OCI-LY3 (cell line): ENCODE results near the gene SPDYE1.

Experiments used
- EZH2phosphoT487 ChIP-seq: fragments of 200-600 bp; shearing (Covaris generic); IDR thresholded peaks from 2 replicates; pipeline ENCODE4 v1.6.1; 2018; ENCODE audit warnings: antibody characterized with exemption, mixed run types, low read depth
- TF ChIP-seq, protein P1 (sequence below): fragments of 200-600, 300-600 bp; sonication (generic); IDR thresholded peaks from 2 replicates; pipeline ENCODE4 v1.5.1; 2014; ENCODE audit warnings: antibody characterized with exemption, low read length, low read depth

DNA sequence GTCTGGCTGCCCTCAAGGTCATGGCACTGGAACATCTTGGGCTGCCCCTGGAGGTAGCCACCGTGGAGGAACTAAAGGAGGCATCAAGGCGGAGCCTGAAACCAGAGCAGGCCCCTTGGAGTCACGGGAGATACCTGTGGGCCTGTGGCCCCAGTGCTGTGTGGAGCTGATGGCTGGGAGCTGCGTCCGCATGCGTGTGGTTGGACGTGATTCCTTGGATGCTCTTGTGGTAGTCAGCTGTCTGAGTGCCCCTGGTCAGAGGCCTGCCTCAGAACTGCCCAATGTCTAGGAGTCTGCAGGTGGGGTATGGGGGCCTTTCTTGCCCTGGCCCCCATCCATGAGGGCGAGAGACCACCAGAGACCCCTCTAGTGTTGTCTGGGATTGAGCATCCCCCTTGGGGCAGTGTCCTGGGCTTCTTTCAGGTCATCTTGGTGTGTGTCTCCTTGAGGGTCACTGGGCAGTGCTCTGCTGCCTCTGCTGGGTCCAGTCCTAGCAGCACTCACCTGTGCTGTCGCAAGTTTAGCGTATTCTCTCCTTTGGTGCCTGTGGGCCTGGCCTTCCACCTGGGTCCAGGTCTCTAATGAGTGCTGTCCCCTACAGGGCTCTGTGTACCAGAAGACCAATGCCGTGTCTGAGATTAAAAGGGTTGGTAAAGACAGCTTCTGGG, 59.6 kb downstream of the SPDYE1 start:
- TF ChIP-seq, protein P1, sequence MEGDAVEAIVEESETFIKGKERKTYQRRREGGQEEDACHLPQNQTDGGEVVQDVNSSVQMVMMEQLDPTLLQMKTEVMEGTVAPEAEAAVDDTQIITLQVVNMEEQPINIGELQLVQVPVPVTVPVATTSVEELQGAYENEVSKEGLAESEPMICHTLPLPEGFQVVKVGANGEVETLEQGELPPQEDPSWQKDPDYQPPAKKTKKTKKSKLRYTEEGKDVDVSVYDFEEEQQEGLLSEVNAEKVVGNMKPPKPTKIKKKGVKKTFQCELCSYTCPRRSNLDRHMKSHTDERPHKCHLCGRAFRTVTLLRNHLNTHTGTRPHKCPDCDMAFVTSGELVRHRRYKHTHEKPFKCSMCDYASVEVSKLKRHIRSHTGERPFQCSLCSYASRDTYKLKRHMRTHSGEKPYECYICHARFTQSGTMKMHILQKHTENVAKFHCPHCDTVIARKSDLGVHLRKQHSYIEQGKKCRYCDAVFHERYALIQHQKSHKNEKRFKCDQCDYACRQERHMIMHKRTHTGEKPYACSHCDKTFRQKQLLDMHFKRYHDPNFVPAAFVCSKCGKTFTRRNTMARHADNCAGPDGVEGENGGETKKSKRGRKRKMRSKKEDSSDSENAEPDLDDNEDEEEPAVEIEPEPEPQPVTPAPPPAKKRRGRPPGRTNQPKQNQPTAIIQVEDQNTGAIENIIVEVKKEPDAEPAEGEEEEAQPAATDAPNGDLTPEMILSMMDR = no peak
- TF ChIP-seq EZH2phosphoT487 = no peak
